Stomach (tissue), 9 donors: ENCODE results near the gene SP2. TPM values are rescaled to one million over a fixed set of nuclear protein-coding genes. Genes with fewer than 3 reads are reported as not detected.

Source experiments
- DNase-seq, 2 donors: peaks; one replicate each; pipeline versions ENCODE4 v3.0.0 to v3.0.0-alpha.2; 2013 to 2019
- H3K27ac ChIP-seq, 5 donors: fragments of 200-600 bp in 4 of 5; sonication (generic) in 4 of 5; one replicate each; pipeline ENCODE4 v1.5.1; 2013 to 2019; ENCODE audit warnings: mild to moderate bottlenecking in 1 of 5, moderate library complexity in 1 of 5
- H3K27me3 ChIP-seq, 3 donors: fragments of 200-600 bp; sonication (generic); one replicate each; pipeline ENCODE4 v1.5.1; 2017 to 2019; ENCODE audit warnings: mixed run types in 1 of 3
- H3K36me3 ChIP-seq, 4 donors: fragments of 200-600 bp; sonication (generic); 1 replicate in 3 of 4; 2 replicates in 1 of 4; pipeline ENCODE4 v1.5.1; 2016 to 2019
- H3K4me1 ChIP-seq, 4 donors: fragments of 200-600 bp; sonication (generic); one replicate each; pipeline ENCODE4 v1.5.1; 2016 to 2019
- H3K4me3 ChIP-seq, 4 donors: fragments of 200-600 bp; sonication (generic) in 3 of 4; one replicate each; pipeline ENCODE4 v1.5.1; 2016 to 2019; ENCODE audit warnings: mild to moderate bottlenecking in 1 of 4
- H3K9me3 ChIP-seq, 4 donors: fragments of 200-600 bp; sonication (generic); one replicate each; pipeline ENCODE4 v1.5.1; 2016 to 2019
- CTCF ChIP-seq, 7 experiments: fragments of 450-650 bp in 4 of 7; fragments of 200-600 bp in 3 of 7; sonication (generic) in 3 of 7; IDR thresholded peaks; one replicate each; pipeline ENCODE4 v1.5.1; 2016 to 2019; ENCODE audit warnings: antibody characterized with exemption in 7 of 7, control low read depth in 2 of 7, mild to moderate bottlenecking in 1 of 7
- EP300 ChIP-seq: sonication (generic); formaldehyde crosslinking; IDR thresholded peaks from one replicate; pipeline ENCODE4 v1.6.1; 2017; ENCODE audit warnings: antibody characterized with exemption
- POLR2A ChIP-seq, 4 donors: fragments of 450-650 bp; IDR thresholded peaks; one replicate each; pipeline ENCODE4 v1.6.1; 2016; ENCODE audit warnings: antibody characterized with exemption in 4 of 4, control low read depth in 2 of 4, mild to moderate bottlenecking in 1 of 4, moderate library complexity in 1 of 4
- POLR2AphosphoS5 ChIP-seq, 3 donors: sonication (generic); formaldehyde crosslinking; IDR thresholded peaks; one replicate each; pipeline ENCODE4 v1.6.1; 2016; ENCODE audit warnings: antibody characterized with exemption in 3 of 3
- WGBS, 5 donors: extraction: QIAGEN DNeasy Blood & Tissue Kit in 3 of 5; methylation state at CpG; one replicate each; pipeline versions ENCODE4 v1.1.5 to v1.1.7; 2013 to 2018; 5-methylcytosine and 5-hydroxymethylcytosine counted together
- intact Hi-C: fragments of 100-400 bp; cut with DNase I; formaldehyde crosslinking; loops from one replicate; pipeline ENCODE4 v1.15.1; 2023; ENCODE audit warnings: low total_unique reads
- polyA plus RNA-seq, 3 donors: library from polyadenylated mRNA; stranded (reverse); fragments of 200-250 nt; gene quantifications; one replicate each; pipeline ENCODE4 v1.2.3, GENCODE V29; 2013
- total RNA-seq, 5 donors: library from RNA; depleted of rRNA; stranded (reverse); fragments of >200 nt; gene quantifications; one replicate each; pipeline versions ENCODE4 v1.1.0 to v1.2.3, GENCODE V29; 2014 to 2016
- donor health status: healthy with polysubstance abuse.
- donor health status: Bipolar disorder and iron deficiency.
- donor health status: healthy.

The SP2 gene
- total and polyA plus RNA-seq, 8 donors, result 0.87 to 22.8 (median 6.3) TPM

DNA sequence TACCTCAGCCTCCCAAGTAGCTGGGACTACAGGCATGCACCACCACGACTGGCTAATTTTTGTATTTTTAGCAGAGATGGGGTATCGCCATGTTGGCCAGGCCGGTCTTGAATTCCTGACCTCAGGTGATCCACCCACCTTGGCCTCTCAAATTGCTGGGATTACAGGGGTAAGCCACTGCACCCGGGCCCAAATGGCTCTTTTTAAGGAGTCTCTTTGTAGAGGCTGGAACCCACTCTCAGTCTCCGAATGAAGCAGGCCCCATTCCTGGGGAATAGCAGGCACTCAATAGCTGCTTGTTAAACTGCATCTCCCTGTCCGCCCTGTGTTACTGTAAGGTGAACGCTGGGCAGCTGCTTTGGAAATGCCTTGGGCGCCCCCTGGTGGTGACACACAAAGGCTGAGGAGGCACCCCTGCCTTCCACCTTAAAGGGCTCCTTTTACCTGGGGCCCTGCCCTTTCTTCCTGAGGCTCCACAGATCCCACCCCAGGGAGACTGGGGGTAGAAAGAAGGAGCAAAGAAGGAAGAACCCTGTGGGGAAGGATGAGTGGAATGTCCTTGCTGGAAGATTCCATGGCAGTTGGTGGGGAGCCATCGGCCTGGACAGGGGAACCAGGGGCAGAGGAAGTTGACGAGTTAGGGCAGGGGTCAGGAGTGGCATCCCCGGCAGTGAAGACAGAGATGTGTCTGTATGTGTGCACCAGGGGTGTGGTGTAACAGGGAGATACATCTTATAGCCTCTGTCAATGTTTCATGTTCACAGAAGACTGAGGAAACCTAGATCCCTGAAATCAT is 6.1 kb upstream of the SP2 start:
- Histone ChIP-seq H3K4me1 (peaks cover 0 to 22% (median 13%) of the 10 kb centered on the region in 4 donors), H3K27ac (no peak overlapping the region), H3K27me3 (no peaks in the 10 kb centered on the region), H3K9me3 (no peaks in the 10 kb centered on the region), H3K4me3 (no peak overlapping the region), H3K36me3 (no peaks in the 10 kb centered on the region)
- peak; percentile 95 for DNase-seq
- intact Hi-C loops, result loop anchor here (2.0 kb wide), 1 partner anchor 49 kb away; the partner anchor contains the start of gene SCRN2
- 38 to 48% (median 40%) methylated on average over 7 to 11 of the region's 11 CpGs for WGBS, 5 donors
- TF ChIP-seq EP300 (no peak), POLR2AphosphoS5 (IDR thresholded peaks at IDR 0.05) (peak in 1 of 3 donors; percentile 72), CTCF (IDR thresholded peaks at IDR 0.05) (peak in 6 of 7 experiments; percentile 44 to 99 (median 91))

GRCh38 chr17:47891545-47892088 is 4.4 kb upstream of the SP2 start:
- 82 to 87% (median 85%) methylated on average over 4 of the region's 4 CpGs for WGBS, 5 donors
- intact Hi-C loops, result loop anchor here (2.0 kb wide), 1 partner anchor 51 kb away; the partner anchor contains the start of gene SCRN2
- DNase-seq, result no peak
- Histone ChIP-seq H3K36me3 (no peaks in the 10 kb centered on the region), H3K4me3 (no peak overlapping the region), H3K9me3 (no peaks in the 10 kb centered on the region), H3K4me1 (peaks cover 0 to 18% (median 14%) of the 10 kb centered on the region in 4 donors), H3K27me3 (no peaks in the 10 kb centered on the region), H3K27ac (no peak overlapping the region)
- no peak for TF ChIP-seq POLR2A (IDR thresholded peaks at IDR 0.05)
- no peak for TF ChIP-seq CTCF (IDR thresholded peaks at IDR 0.05)
- TF ChIP-seq EP300, result no peak
- TF ChIP-seq POLR2AphosphoS5 (IDR thresholded peaks at IDR 0.05), result no peak

GRCh38 chr17:47894498-47895346 is 1.3 kb upstream of the SP2 start:
- TF ChIP-seq POLR2AphosphoS5 (IDR thresholded peaks at IDR 0.05) (peak in 1 of 3 donors; percentile 4), POLR2A (IDR thresholded peaks at IDR 0.05) (no peak)
- Histone ChIP-seq H3K9me3 (no peaks in the 10 kb centered on the region), H3K4me3 (peak overlapping the region; percentile 63 to 74 (median 68)), H3K27me3 (no peaks in the 10 kb centered on the region), H3K27ac (peak overlapping the region; percentile 78 to 100 (median 100)), H3K4me1 (peaks cover 10 to 48% (median 36%) of the 10 kb centered on the region in 4 donors), H3K36me3 (peaks cover 0 to 7% (median 5%) of the 10 kb centered on the region in 4 donors)
- WGBS, 5 donors, result 28 to 38% (median 31%) methylated on average over 11 of the region's 11 CpGs
- intact Hi-C loops, result no loop called here
- peak in 1 of 2 donors; percentile 83 for DNase-seq

DNA sequence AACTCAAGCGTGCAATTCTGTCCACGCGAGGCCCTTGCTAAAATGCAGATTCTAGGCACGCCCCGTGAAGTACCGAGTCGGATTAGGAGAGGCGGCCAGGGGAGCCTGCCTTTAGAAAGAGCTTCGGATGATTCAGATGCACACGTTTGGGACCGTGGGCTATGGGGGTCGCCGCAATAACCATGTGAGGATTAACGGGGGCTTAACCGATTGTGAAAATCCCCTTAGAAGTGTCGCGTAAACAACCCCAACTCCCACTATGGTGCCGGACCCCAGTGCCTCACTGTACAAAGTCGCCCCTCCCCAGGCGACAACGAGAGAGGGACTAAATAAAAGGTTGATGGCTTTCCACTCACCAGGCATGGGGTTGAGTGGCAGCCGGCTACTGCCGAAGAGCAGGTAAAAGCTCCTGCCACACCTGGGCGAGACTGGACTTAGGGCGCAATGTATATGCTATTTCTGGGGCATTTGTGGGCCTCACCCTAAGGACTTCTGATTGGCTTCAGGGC is 635 bp upstream of the SP2 start:
- TF ChIP-seq POLR2A (IDR thresholded peaks at IDR 0.05), result peak in 2 of 4 donors; percentile 72 to 83
- no peak for TF ChIP-seq CTCF (IDR thresholded peaks at IDR 0.05)
- TF ChIP-seq POLR2AphosphoS5 (IDR thresholded peaks at IDR 0.05), result peak in 2 of 3 donors; percentile 94 to 97
- Histone ChIP-seq H3K36me3 (peaks cover 0 to 14% (median 7%) of the 10 kb centered on the region in 4 donors), H3K4me1 (peaks cover 10 to 50% (median 39%) of the 10 kb centered on the region in 4 donors), H3K4me3 (peak overlapping the region; percentile 63 to 74 (median 68)), H3K27ac (peak overlapping the region; percentile 78 to 100 (median 100)), H3K9me3 (no peaks in the 10 kb centered on the region), H3K27me3 (no peaks in the 10 kb centered on the region)
- peak in 1 of 2 donors; percentile 45 for DNase-seq
- WGBS, 5 donors, result 0 to 1% (median 0%) methylated on average over 22 to 25 of the region's 25 CpGs
- intact Hi-C loops, result no loop called here
